Endothelial cell of umbilical vein (primary cell): ENCODE measurements around the gene MAN1A1. TPM values are rescaled to one million over a fixed set of nuclear protein-coding genes. Genes with fewer than 3 reads are reported as not detected.
A peak's percentile ranks its signal among the peaks of the same experiment; 100 is the strongest.

Experiments used
- BruUV-seq: library from RNA; stranded (reverse); fragments of 400-500 nt; replicated peaks from 2 replicates; lab custom pipeline; 2021; lab: Mats Ljungman, UMichigan
- CTCF ChIA-PET: fragments of 300-600, 350-600 bp; sonication (Branson Sonifier 250); formaldehyde crosslinking; loops from one replicate; lab custom pipeline; 2021; ENCODE audit warnings: antibody characterized with exemption, inconsistent platforms; lab: Charles Lee
- POLR2A ChIA-PET: fragments of 300-600, 350-600 bp; sonication (Branson Sonifier 250); formaldehyde crosslinking; loops from one replicate; lab custom pipeline; 2021; ENCODE audit warnings: antibody characterized with exemption, inconsistent platforms; lab: Charles Lee
- DNase-seq: peaks from one replicate; pipeline ENCODE4 v3.0.0-alpha.2; 2011; ENCODE audit warnings: low read depth, low spot score
- FAIRE-seq: peaks from 2 replicates; lab custom pipeline; 2011; peaks lifted over from hg19 to GRCh38; lab: Jason Lieb, UNC
- H2AFZ ChIP-seq: 2 replicates; pipeline ENCODE4 v1.6.0; 2012; ENCODE audit warnings: low read depth, low read length, control low read depth, inconsistent platforms
- H3K27ac ChIP-seq: 2 replicates; pipeline ENCODE4 v1.5.1; 2011; ENCODE audit warnings: low read depth, mild to moderate bottlenecking, control low read depth, low read length, moderate library complexity; ENCODE audit not compliant: insufficient read depth
- H3K27me3 ChIP-seq, 2 experiments: 2 replicates each; pipeline versions ENCODE4 v1.6.0 to v1.6.1; 2011; ENCODE audit warnings: low read length in 2 of 2, mixed read lengths in 1 of 2; ENCODE audit not compliant: control insufficient read depth in 2 of 2, insufficient read depth in 2 of 2
- H3K36me3 ChIP-seq, 2 experiments: 2 replicates in 1 of 2; 3 replicates in 1 of 2; pipeline ENCODE4 v1.5.1; 2011; ENCODE audit warnings: low read length in 2 of 2, mild to moderate bottlenecking in 1 of 2, moderate library complexity in 1 of 2; ENCODE audit not compliant: control insufficient read depth in 2 of 2, insufficient read depth in 2 of 2; ENCODE audit errors: extremely low read depth in 1 of 2
- H3K4me1 ChIP-seq: 3 replicates; pipeline ENCODE4 v1.5.1; 2011; ENCODE audit warnings: mild to moderate bottlenecking, low read length; ENCODE audit not compliant: control insufficient read depth, insufficient read depth; ENCODE audit errors: extremely low read depth
- H3K4me2 ChIP-seq: 2 replicates; pipeline ENCODE4 v1.6.1; 2011; ENCODE audit warnings: low read length, control low read depth, mixed read lengths; ENCODE audit not compliant: insufficient read depth
- H3K4me3 ChIP-seq, 3 experiments: fragments of 200-600 bp in 1 of 3; sonication (generic), shearing (Covaris generic) in 1 of 3; replicated peaks in 1 of 3; 2 replicates each; pipeline ENCODE4 v1.5.1; 2011 to 2016; ENCODE audit warnings: control low read depth in 3 of 3, low read length in 3 of 3, mild to moderate bottlenecking in 2 of 3, inconsistent platforms in 1 of 3, low read depth in 1 of 3, moderate library complexity in 1 of 3; ENCODE audit not compliant: insufficient read depth in 1 of 3
- H3K79me2 ChIP-seq: 2 replicates; pipeline ENCODE4 v1.6.0; 2012; ENCODE audit warnings: low read length, inconsistent platforms; ENCODE audit not compliant: control insufficient read depth, insufficient read depth
- H3K9ac ChIP-seq: replicated peaks from 2 replicates; pipeline ENCODE3; 2011; ENCODE audit warnings: low read length, control low read depth; ENCODE audit not compliant: insufficient read depth; ENCODE audit errors: extremely low read depth
- H3K9me1 ChIP-seq: replicated peaks from 3 replicates; pipeline ENCODE4 v1.6.0; 2011; ENCODE audit warnings: mild to moderate bottlenecking, low read length; ENCODE audit not compliant: control insufficient read depth, insufficient read depth; ENCODE audit errors: extremely low read depth
- H3K9me3 ChIP-seq: replicated peaks from 2 replicates; pipeline ENCODE4 v1.5.1; 2012; ENCODE audit warnings: low read length, inconsistent platforms; ENCODE audit not compliant: control insufficient read depth, insufficient read depth
- H4K20me1 ChIP-seq: replicated peaks from 2 replicates; pipeline ENCODE3; 2011; ENCODE audit warnings: mild to moderate bottlenecking, low read length; ENCODE audit not compliant: control insufficient read depth, insufficient read depth; ENCODE audit errors: extremely low read depth
- FOS ChIP-seq: IDR thresholded peaks from 2 replicates; pipeline ENCODE4 v1.6.1; 2011; ENCODE audit warnings: mild to moderate bottlenecking, low read length, moderate library complexity, borderline replicate concordance; ENCODE audit not compliant: insufficient read depth
- GATA2 ChIP-seq: IDR thresholded peaks from 2 replicates; pipeline ENCODE4 v1.7.0; 2011; ENCODE audit warnings: low read depth, mild to moderate bottlenecking, moderate library complexity, mixed read lengths, low read length; ENCODE audit not compliant: insufficient read length, insufficient read depth
- JUN ChIP-seq: IDR thresholded peaks from 2 replicates; pipeline ENCODE4 v1.6.1; 2011; ENCODE audit warnings: borderline replicate concordance, low read depth; ENCODE audit not compliant: insufficient read length, insufficient read depth
- MYC ChIP-seq: IDR thresholded peaks from one replicate; pipeline ENCODE4 v1.6.1; 2011; ENCODE audit warnings: mild to moderate bottlenecking, low read depth, low read length
- POLR2A ChIP-seq: IDR thresholded peaks from 2 replicates; pipeline ENCODE4 v1.6.1; 2012; ENCODE audit warnings: low read depth, mild to moderate bottlenecking, control low read depth, low read length
- dilution Hi-C: fragments of 300-500 bp; cut with MboI; formaldehyde crosslinking; loops from one replicate; pipeline ENCODE4 v1.15.0; 2019; ENCODE audit warnings: low sequenced_read_pairs; ENCODE audit not compliant: extremely low pct_ligation_motif_present
- intact Hi-C: fragments of 100-400 bp; cut with micrococcal nuclease; formaldehyde crosslinking; loops from one replicate; pipeline ENCODE4 v1.10.0; 2022
- polyA plus RNA-seq, 4 experiments: library from polyadenylated mRNA; depleted of rRNA in 3 of 4; stranded (reverse) in 3 of 4; unstranded in 1 of 4; fragments of >200 nt; gene quantifications; 2 replicates each; pipeline versions ENCODE4 v1.2.1 to v1.2.3, GENCODE V29; 2011 to 2012; ENCODE audit warnings: missing spikeins in 1 of 4
- total RNA-seq: library from RNA; stranded (reverse); gene quantifications from 2 replicates; pipeline ENCODE4 v1.2.3, GENCODE V29; 2021

Gene MAN1A1
- total and polyA plus RNA-seq, 2 donors (not counting 3 experiments of a cell fraction or from before 2014, with no cell fraction given): 3.3 to 12.9 TPM

DNA sequence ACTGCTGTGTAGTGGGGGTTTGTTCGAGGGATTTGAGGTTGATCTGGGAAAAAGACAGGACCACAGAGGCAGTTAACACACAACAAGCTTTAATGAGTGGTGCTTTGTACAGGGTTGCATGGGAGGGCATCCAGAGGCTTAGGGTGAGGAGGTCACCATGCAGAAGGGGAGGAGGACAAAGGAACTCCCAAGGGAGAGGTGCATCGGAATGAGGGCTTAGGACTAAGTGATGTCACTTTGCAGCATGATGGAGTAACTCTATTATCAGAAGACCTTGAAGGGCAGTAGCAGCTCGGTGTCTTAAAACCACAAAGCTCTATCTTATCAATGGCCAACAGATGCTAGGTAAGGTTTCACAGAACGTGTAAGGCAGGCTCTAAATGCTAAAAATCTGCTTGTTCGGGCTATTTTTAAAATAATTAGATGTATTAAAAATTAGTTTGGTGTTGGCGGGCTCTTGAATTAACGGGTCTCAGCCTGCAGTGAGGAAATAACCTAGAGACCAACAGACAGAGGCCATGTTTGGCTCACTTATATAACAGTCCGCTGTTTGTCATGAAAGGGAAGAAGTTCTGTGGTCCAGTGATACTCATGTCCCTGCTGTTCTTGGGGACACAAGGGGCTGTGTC lies 37.9 kb downstream of the MAN1A1 start:
- FAIRE-seq (no peak), DNase-seq (no peak)
- Histone ChIP-seq H3K27me3 (no peaks in the 10 kb centered on the region), H3K36me3 (no peaks in the 10 kb centered on the region), H3K4me1 (peaks cover 20% of the 10 kb centered on the region), H3K4me3 (no peak overlapping the region), H3K79me2 (no peaks in the 10 kb centered on the region), H3K9me3 (no peaks in the 10 kb centered on the region), H3K9ac (no peak overlapping the region), H3K27ac (no peak overlapping the region), H3K9me1 (no peaks in the 10 kb centered on the region), H2AFZ (no peak overlapping the region), H4K20me1 (no peaks in the 10 kb centered on the region), H3K4me2 (no peak overlapping the region)
- CTCF ChIA-PET: interaction anchor here (1.2 kb wide), 1 partner anchor 16 kb away, joined by 3 read pairs; no protein-coding TSS in a partner anchor
- intact Hi-C loops (no loop called here), dilution Hi-C loops (no loop called here)
- POLR2A ChIA-PET: no interaction called here
- no peak for TF ChIP-seq JUN
- no peak for TF ChIP-seq GATA2
- no TSS peak for BruUV-seq

DNA sequence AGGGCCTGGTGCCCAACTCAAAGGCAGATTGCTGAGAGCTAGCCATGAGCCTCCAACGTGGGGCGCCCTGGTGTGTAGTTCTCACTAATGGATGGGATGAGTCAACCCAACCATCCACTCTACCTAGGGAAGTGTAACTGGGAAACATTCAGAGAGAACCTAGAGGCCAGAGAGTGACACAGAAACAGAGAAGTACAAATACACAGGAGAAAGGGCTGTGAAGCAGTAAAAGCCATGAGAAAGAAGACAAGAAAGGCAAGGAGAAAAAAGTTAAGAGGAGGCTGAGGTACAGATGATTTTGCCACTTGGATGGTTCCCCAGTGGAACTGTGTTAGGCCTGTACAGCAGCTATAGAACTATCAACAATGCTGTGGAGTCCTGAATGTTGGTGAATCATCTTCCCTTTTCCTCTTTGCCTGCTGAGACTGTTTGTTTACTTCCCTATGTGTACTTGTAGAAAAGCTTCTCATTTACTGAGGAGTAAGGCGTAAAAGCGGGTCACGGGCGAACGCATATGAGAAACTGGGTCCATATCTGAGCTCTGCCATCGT lies 39.0 kb downstream of the MAN1A1 start:
- Histone ChIP-seq H3K9ac (no peak overlapping the region), H3K36me3 (no peaks in the 10 kb centered on the region), H3K4me1 (peaks cover 20% of the 10 kb centered on the region), H3K9me1 (no peaks in the 10 kb centered on the region), H4K20me1 (peaks cover 2% of the 10 kb centered on the region), H3K9me3 (no peaks in the 10 kb centered on the region), H3K27ac (no peak overlapping the region), H3K4me3 (no peak overlapping the region), H3K4me2 (peak overlapping the region; percentile 20), H3K79me2 (no peaks in the 10 kb centered on the region), H2AFZ (peak overlapping the region; percentile 7), H3K27me3 (no peaks in the 10 kb centered on the region)
- FAIRE-seq (peak; percentile 99), DNase-seq (peak; percentile 62)
- intact Hi-C loops (no loop called here), dilution Hi-C loops (no loop called here)
- POLR2A ChIA-PET: no interaction called here
- CTCF ChIA-PET: interaction anchor here (0.9 kb wide), 2 partner anchors 10 to 13 kb away, joined by 3 to 4 read pairs; no protein-coding TSS in a partner anchor
- TF ChIP-seq FOS (peak; percentile 63), JUN (peak; percentile 9), GATA2 (no peak), MYC (no peak), POLR2A (no peak)
- no TSS peak for BruUV-seq
